Loucy (cell line): Measurements from ENCODE around the gene GOLM1.

ENCODE experiments used
- H2AFZ ChIP-seq: fragments of 200-600 bp; sonication (generic); 2 replicates; pipeline ENCODE4 v1.6.0; 2016; ENCODE audit warnings: antibody characterized with exemption, mild to moderate bottlenecking, low read length, moderate library complexity
- H3F3A ChIP-seq: fragments of 200-600 bp; 2 replicates; pipeline ENCODE4 v1.6.0; 2016; ENCODE audit warnings: antibody characterized with exemption, low read depth, mild to moderate bottlenecking
- H3K27me3 ChIP-seq: fragments of 200-600 bp; sonication (generic); 2 replicates; pipeline ENCODE4 v1.6.1; 2014; ENCODE audit warnings: low read length, mild to moderate bottlenecking; ENCODE audit not compliant: insufficient read depth, poor library complexity, severe bottlenecking
- H3K36me3 ChIP-seq: fragments of 200-600 bp; sonication (generic); 2 replicates; pipeline ENCODE4 v1.6.1; 2016; ENCODE audit warnings: low read length; ENCODE audit not compliant: insufficient read depth
- H3K4me1 ChIP-seq: fragments of 200-600 bp; sonication (generic); 2 replicates; pipeline ENCODE4 v1.5.1; 2014; ENCODE audit warnings: low read length, mild to moderate bottlenecking; ENCODE audit not compliant: insufficient read depth, poor library complexity, severe bottlenecking
- H3K4me2 ChIP-seq: fragments of 200-600 bp; sonication (generic); 2 replicates; pipeline ENCODE4 v1.6.0; 2014; ENCODE audit warnings: antibody characterized with exemption, low read length, low read depth, mild to moderate bottlenecking; ENCODE audit not compliant: poor library complexity, severe bottlenecking
- H3K4me3 ChIP-seq: fragments of 200-600 bp; sonication (generic); 2 replicates; pipeline ENCODE4 v1.5.1; 2014; ENCODE audit warnings: low read length, mild to moderate bottlenecking, mixed read lengths; ENCODE audit not compliant: poor library complexity, severe bottlenecking
- H3K79me2 ChIP-seq: fragments of 200-600 bp; sonication (generic); 2 replicates; pipeline ENCODE4 v1.6.1; 2014; ENCODE audit warnings: low read length; ENCODE audit not compliant: insufficient read depth
- H3K9ac ChIP-seq: fragments of 200-600 bp; sonication (generic); 2 replicates; pipeline ENCODE4 v1.6.0; 2014; ENCODE audit warnings: mild to moderate bottlenecking, low read depth, low read length, moderate library complexity; ENCODE audit not compliant: poor library complexity, severe bottlenecking
- H3K9me2 ChIP-seq: fragments of 200-600 bp; sonication (generic); replicated peaks from 2 replicates; pipeline ENCODE4 v1.6.1; 2016; ENCODE audit warnings: low read depth, low read length, mixed read lengths
- H3K9me3 ChIP-seq: fragments of 200-600 bp; sonication (generic); 2 replicates; pipeline ENCODE4 v1.6.1; 2014; ENCODE audit warnings: mild to moderate bottlenecking, antibody characterized with exemption, low read length, low read depth; ENCODE audit not compliant: insufficient read depth
- H4K20me1 ChIP-seq: fragments of 200-600 bp; sonication (generic); 2 replicates; pipeline ENCODE4 v1.6.0; 2014; ENCODE audit warnings: antibody characterized with exemption, low read length, mild to moderate bottlenecking; ENCODE audit not compliant: insufficient read depth, poor library complexity, severe bottlenecking
- CTCF ChIP-seq: fragments of 200-600 bp; sonication (generic); conservative IDR thresholded peaks from 2 replicates; pipeline ENCODE4 v1.5.1; 2014; ENCODE audit warnings: mild to moderate bottlenecking, antibody characterized with exemption, low read length
- EZH2phosphoT487 ChIP-seq: fragments of 200-600 bp; IDR thresholded peaks from 2 replicates; pipeline ENCODE4 v1.6.1; 2018; ENCODE audit warnings: antibody characterized with exemption, mild to moderate bottlenecking, moderate library complexity, borderline replicate concordance

Gene GOLM1

GRCh38 chr9:86061972-86062739 is 37.2 kb downstream of the GOLM1 start:
- Histone ChIP-seq H3K9ac (no peak overlapping the region), H3K9me3 (no peaks in the 10 kb centered on the region), H3K4me2 (no peak overlapping the region), H3K27me3 (no peaks in the 10 kb centered on the region), H4K20me1 (no peaks in the 10 kb centered on the region), H3K4me1 (no peaks in the 10 kb centered on the region), H2AFZ (no peak overlapping the region), H3K9me2 (no peaks in the 10 kb centered on the region), H3K79me2 (no peaks in the 10 kb centered on the region), H3K4me3 (no peak overlapping the region), H3F3A (no peaks in the 10 kb centered on the region), H3K36me3 (no peaks in the 10 kb centered on the region)
- TF ChIP-seq CTCF (no peak), EZH2phosphoT487 (no peak)

- no peaks in the 10 kb centered on the region for H3K27me3 ChIP-seq
- H3F3A ChIP-seq = no peaks in the 10 kb centered on the region
- TF ChIP-seq EZH2phosphoT487 (no peak), CTCF (no peak)
- H3K4me2 ChIP-seq = no peak overlapping the region
- H3K4me1 ChIP-seq = no peaks in the 10 kb centered on the region
- no peaks in the 10 kb centered on the region for H3K36me3 ChIP-seq
- no peak overlapping the region for H3K4me3 ChIP-seq
- H3K79me2 ChIP-seq = no peaks in the 10 kb centered on the region
- no peaks in the 10 kb centered on the region for H4K20me1 ChIP-seq
- H3K9ac ChIP-seq = no peak overlapping the region
- no peaks in the 10 kb centered on the region for H3K9me3 ChIP-seq
- no peak overlapping the region for H2AFZ ChIP-seq
- H3K9me2 ChIP-seq = no peaks in the 10 kb centered on the region
Observed at GRCh38 chr9:86057491-86057890, 41.9 kb downstream of the GOLM1 start.

GRCh38 chr9:86054695-86055094 is 44.7 kb downstream of the GOLM1 start:
- H3K36me3 ChIP-seq = no peaks in the 10 kb centered on the region
- H2AFZ ChIP-seq = no peak overlapping the region
- H3K79me2 ChIP-seq = no peaks in the 10 kb centered on the region
- TF ChIP-seq CTCF = no peak
- TF ChIP-seq EZH2phosphoT487 = no peak
- H3F3A ChIP-seq = no peaks in the 10 kb centered on the region
- no peaks in the 10 kb centered on the region for H3K9me2 ChIP-seq
- no peak overlapping the region for H3K4me3 ChIP-seq
- no peaks in the 10 kb centered on the region for H4K20me1 ChIP-seq
- no peaks in the 10 kb centered on the region for H3K4me1 ChIP-seq
- no peak overlapping the region for H3K4me2 ChIP-seq
- no peak overlapping the region for H3K9ac ChIP-seq
- H3K27me3 ChIP-seq = no peaks in the 10 kb centered on the region
- H3K9me3 ChIP-seq = no peaks in the 10 kb centered on the region
